Neutrophil (primary cell): ENCODE data around the gene SS18L1.
"Not testable (repeated sequence)": the region's sequence is repeated elsewhere in the genome, so short reads cannot be mapped to it uniquely, and the experiment has no call there.

ENCODE experiments used
- H3K27ac ChIP-seq: fragments of 200-600 bp; sonication (generic); 2 replicates; pipeline ENCODE4 v1.5.1; 2016; ENCODE audit warnings: mild to moderate bottlenecking, moderate library complexity
- H3K27me3 ChIP-seq: fragments of 200-600 bp; sonication (generic); 2 replicates; pipeline ENCODE4 v1.6.0; 2016; ENCODE audit warnings: mild to moderate bottlenecking
- H3K36me3 ChIP-seq: fragments of 200-600 bp; sonication (generic); 2 replicates; pipeline ENCODE4 v1.5.1; 2017
- H3K4me1 ChIP-seq, 2 experiments: fragments of 200-600 bp in 1 of 2; sonication (generic) in 1 of 2; 1 replicate in 1 of 2; 2 replicates in 1 of 2; pipeline versions ENCODE4 v1.5.1 to v1.6.1; 2013 to 2016; ENCODE audit warnings: low read depth in 1 of 2, low read length in 1 of 2, mild to moderate bottlenecking in 1 of 2, moderate library complexity in 1 of 2; ENCODE audit not compliant: control insufficient read depth in 1 of 2, insufficient read depth in 1 of 2
- H3K4me3 ChIP-seq, 2 experiments: fragments of 200-600 bp in 1 of 2; sonication (generic) in 1 of 2; 1 replicate in 1 of 2; 2 replicates in 1 of 2; pipeline ENCODE4 v1.5.1; 2013 to 2016; ENCODE audit warnings: low read depth in 1 of 2, low read length in 1 of 2, mild to moderate bottlenecking in 1 of 2, moderate library complexity in 1 of 2
- H3K9me3 ChIP-seq: fragments of 200-600 bp; sonication (generic); 2 replicates; pipeline ENCODE4 v1.5.1; 2016
- TF ChIP-seq, protein P1 (sequence below): fragments of 200-600 bp; sonication (generic); IDR thresholded peaks from 2 replicates; pipeline ENCODE4 v1.5.1; 2016; ENCODE audit warnings: antibody characterized with exemption

SS18L1 gene

DNA sequence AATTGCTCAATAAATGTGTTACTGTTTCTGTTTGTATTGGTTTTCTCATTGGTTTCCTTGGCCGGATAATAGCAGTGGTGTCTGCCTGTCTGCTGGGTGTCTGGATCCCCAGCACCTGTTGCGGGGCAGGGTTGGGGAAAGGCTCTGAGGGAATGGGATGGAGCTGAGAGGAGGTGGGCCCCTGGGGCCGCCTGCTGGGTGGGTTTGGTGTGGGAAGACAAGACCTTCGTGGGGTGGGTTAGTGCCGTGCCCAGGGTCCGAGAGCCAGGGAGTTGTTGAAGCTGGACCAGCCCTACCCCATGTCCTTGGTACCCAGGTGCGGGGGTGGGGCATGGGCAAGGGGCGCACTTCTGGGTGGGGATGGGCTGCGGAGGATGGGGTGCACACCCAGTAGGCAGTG is 4.0 kb downstream of the SS18L1 start:
- H3K4me1 ChIP-seq: peaks cover 14 to 15% of the 10 kb centered on the region in 2 experiments
- no peak overlapping the region for H3K4me3 ChIP-seq
- TF ChIP-seq, protein P1, sequence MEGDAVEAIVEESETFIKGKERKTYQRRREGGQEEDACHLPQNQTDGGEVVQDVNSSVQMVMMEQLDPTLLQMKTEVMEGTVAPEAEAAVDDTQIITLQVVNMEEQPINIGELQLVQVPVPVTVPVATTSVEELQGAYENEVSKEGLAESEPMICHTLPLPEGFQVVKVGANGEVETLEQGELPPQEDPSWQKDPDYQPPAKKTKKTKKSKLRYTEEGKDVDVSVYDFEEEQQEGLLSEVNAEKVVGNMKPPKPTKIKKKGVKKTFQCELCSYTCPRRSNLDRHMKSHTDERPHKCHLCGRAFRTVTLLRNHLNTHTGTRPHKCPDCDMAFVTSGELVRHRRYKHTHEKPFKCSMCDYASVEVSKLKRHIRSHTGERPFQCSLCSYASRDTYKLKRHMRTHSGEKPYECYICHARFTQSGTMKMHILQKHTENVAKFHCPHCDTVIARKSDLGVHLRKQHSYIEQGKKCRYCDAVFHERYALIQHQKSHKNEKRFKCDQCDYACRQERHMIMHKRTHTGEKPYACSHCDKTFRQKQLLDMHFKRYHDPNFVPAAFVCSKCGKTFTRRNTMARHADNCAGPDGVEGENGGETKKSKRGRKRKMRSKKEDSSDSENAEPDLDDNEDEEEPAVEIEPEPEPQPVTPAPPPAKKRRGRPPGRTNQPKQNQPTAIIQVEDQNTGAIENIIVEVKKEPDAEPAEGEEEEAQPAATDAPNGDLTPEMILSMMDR: no peak

DNA sequence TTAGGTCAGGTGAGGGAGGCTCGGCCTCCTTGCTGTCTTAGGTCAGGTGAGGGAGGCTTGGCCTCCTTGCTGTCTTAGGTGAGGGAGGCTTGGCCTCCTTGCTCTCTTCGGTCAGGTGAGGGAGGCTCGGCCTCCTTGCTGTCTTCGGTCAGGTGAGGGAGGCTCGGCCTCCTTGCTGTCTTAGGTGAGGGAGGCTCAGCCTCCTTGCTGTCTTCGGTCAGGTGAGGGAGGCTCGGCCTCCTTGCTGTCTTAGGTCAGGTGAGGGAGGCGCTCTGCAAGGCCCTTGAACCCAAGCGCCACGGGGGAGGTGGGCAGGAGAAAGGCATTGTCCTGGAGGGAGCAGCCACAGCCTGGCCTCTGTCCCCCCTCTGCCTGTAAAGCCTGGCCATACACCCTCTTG is 4.8 kb downstream of the SS18L1 start:
- H3K36me3 ChIP-seq, H3K9me3 ChIP-seq, H3K27ac ChIP-seq, H3K4me3 ChIP-seq: not testable (repeated sequence)
- Histone ChIP-seq H3K27me3 (peaks cover 12% of the 10 kb centered on the region), H3K4me1 (peaks cover 14 to 15% of the 10 kb centered on the region in 2 experiments)

More for the DNA sequence above, 4.0 kb downstream of the SS18L1 start:
- Histone ChIP-seq H3K36me3 (no peaks in the 10 kb centered on the region), H3K27ac (no peak overlapping the region), H3K27me3 (peaks cover 12% of the 10 kb centered on the region), H3K9me3 (no peaks in the 10 kb centered on the region)

DNA sequence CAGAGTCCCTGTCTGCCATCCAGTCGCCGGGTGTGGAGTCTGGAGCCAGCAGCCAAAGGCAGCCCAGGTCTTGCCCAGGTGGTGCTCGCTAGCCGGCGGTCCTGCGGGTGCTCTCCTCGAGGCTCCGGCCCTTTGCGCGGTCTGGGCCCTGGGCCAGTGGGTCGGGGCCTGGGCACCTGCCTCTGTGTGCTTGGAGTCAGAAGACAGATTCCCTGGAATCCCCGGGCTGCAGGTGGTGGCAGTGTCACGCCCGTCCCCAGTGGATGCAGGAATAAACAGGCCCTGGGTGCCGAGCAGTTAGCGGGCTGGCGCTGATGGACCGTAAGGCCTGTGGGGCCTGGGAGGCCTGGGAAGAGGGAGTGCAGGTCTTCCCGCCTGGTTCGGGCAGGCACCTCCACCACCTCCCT is 5.3 kb downstream of the SS18L1 start:
- no peaks in the 10 kb centered on the region for H3K9me3 ChIP-seq
- TF ChIP-seq, protein P1: no peak
- no peak overlapping the region for H3K27ac ChIP-seq
- H3K27me3 ChIP-seq: peaks cover 12% of the 10 kb centered on the region
- peaks cover 14 to 15% of the 10 kb centered on the region in 2 experiments for H3K4me1 ChIP-seq
- H3K36me3 ChIP-seq: no peaks in the 10 kb centered on the region
- H3K4me3 ChIP-seq: no peak overlapping the region

DNA sequence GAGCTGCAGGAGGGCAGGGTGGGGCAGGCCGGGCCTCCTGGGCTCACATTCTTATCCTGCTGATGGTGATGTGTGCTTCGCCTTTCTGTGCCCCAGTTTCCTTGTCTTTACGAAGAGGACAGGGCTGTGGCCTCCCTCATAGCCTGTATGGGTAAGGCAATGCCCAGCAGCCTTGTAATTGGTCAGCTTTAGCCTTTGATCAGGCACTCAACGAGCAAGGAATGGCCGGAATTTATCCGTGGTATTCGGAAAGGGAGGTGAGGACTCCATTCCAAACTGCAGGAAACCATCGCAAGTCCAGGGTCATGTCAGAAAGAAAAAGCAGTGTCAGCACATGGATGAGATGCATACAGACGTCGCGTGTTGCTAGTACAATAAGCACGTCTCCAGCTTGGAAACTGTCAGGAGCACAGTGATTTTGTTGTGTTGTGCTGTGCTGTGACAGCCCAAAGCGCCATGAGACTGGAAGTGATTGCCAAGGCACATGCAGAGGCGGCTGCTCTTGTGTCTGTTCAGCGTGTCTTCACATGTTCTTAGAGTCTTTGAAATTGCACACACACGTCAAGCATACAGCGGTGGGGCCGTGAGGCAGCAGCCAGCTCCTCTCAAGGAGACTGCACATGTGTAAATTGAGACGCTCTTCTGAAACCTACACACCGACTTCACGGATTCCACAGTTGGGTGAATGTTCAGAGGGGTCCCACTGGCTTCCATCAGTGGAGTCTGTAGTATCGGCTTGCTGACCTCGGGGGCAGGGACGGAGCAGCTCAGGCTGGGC is 6.2 kb downstream of the SS18L1 start:
- Histone ChIP-seq H3K36me3 (no peaks in the 10 kb centered on the region), H3K4me3 (no peak overlapping the region), H3K9me3 (no peaks in the 10 kb centered on the region), H3K27me3 (peaks cover 7% of the 10 kb centered on the region), H3K27ac (no peak overlapping the region), H3K4me1 (peaks cover 9% of the 10 kb centered on the region in 2 experiments)
- TF ChIP-seq, protein P1: no peak

DNA sequence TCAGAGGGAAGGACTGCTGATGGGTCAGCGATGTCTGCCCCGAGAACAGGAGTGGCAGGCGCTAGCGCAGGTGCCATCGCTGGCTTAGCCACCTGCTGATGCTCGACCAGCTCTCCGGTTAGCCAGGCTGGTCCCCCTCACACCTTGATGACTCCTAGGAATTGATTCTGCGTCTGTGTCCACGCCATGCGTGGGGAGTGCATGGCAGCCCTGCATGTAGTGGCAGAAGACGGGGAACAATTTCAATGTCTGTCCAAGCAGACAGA is 6.7 kb downstream of the SS18L1 start:
- Histone ChIP-seq H3K4me3 (no peak overlapping the region), H3K9me3 (no peaks in the 10 kb centered on the region), H3K27me3 (peaks cover 2% of the 10 kb centered on the region), H3K4me1 (peaks cover 4% of the 10 kb centered on the region in 2 experiments), H3K36me3 (no peaks in the 10 kb centered on the region), H3K27ac (no peak overlapping the region)
- TF ChIP-seq, protein P1: no peak

DNA sequence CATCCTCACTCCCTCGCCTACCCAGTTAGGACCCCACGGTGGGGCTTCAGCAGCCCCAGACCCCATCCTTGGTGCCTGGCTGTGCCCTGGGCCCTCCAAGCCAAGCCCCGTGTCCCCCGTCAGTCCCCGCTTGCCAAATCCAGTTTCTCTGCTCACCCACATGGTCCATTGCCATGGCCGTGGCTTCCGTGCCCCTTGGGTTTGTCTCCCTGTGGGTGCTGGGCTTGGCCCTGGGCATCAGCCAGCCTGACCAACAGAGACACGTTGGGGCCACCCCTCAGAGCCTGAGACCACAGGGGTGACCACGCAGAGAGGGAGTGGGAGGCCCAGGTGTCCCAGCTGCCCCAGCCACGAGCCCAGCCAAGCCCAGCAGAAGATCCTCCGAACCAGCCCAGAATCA is 7.7 kb downstream of the SS18L1 start:
- Histone ChIP-seq H3K36me3 (no peaks in the 10 kb centered on the region), H3K4me3 (no peak overlapping the region), H3K27ac (no peak overlapping the region), H3K4me1 (no peaks in the 10 kb centered on the region), H3K27me3 (no peaks in the 10 kb centered on the region), H3K9me3 (no peaks in the 10 kb centered on the region)
- TF ChIP-seq, protein P1: no peak
